IPS-18c (cell line): Measurements from ENCODE around the gene FRS2.

ENCODE experiments used
- H3K4me3 ChIP-seq: 2 replicates; pipeline ENCODE4 v1.7.0; 2013; ENCODE audit warnings: low read depth, mild to moderate bottlenecking, low read length, moderate library complexity; ENCODE audit not compliant: insufficient read depth
- H3K9me3 ChIP-seq: one replicate; pipeline ENCODE4 v1.6.1; 2013; ENCODE audit warnings: mild to moderate bottlenecking, low read length, moderate library complexity; ENCODE audit not compliant: control insufficient read depth, insufficient read depth

Gene FRS2

GRCh38 chr12:69545081-69545480 lies 74.9 kb downstream of the FRS2 start:
- H3K9me3 ChIP-seq, result no peaks in the 10 kb centered on the region
- no peak overlapping the region for H3K4me3 ChIP-seq

GRCh38 chr12:69546693-69547438 lies 76.7 kb downstream of the FRS2 start:
- no peak overlapping the region for H3K4me3 ChIP-seq
- no peaks in the 10 kb centered on the region for H3K9me3 ChIP-seq

GRCh38 chr12:69548687-69549086 lies 78.5 kb downstream of the FRS2 start:
- H3K4me3 ChIP-seq, result no peak overlapping the region
- no peaks in the 10 kb centered on the region for H3K9me3 ChIP-seq

GRCh38 chr12:69550569-69551350 lies 80.6 kb downstream of the FRS2 start:
- Histone ChIP-seq H3K4me3 (no peak overlapping the region), H3K9me3 (no peaks in the 10 kb centered on the region)

- H3K9me3 ChIP-seq, result no peaks in the 10 kb centered on the region
- H3K4me3 ChIP-seq, result no peak overlapping the region
Observed at GRCh38 chr12:69553628-69554248, 83.5 kb downstream of the FRS2 start.

- H3K4me3 ChIP-seq, result no peak overlapping the region
- H3K9me3 ChIP-seq, result no peaks in the 10 kb centered on the region
Observed at GRCh38 chr12:69555461-69555860, 85.3 kb downstream of the FRS2 start.

GRCh38 chr12:69556383-69556782 lies 86.2 kb downstream of the FRS2 start:
- no peak overlapping the region for H3K4me3 ChIP-seq
- H3K9me3 ChIP-seq, result no peaks in the 10 kb centered on the region

- H3K9me3 ChIP-seq, result no peaks in the 10 kb centered on the region
- no peak overlapping the region for H3K4me3 ChIP-seq
Observed at GRCh38 chr12:69563166-69563762, 93.1 kb downstream of the FRS2 start.

GRCh38 chr12:69566603-69567002 lies 96.4 kb downstream of the FRS2 start:
- no peak overlapping the region for H3K4me3 ChIP-seq

GRCh38 chr12:69569236-69569635 lies 99.0 kb downstream of the FRS2 start:
- H3K4me3 ChIP-seq, result no peak overlapping the region
- no peaks in the 10 kb centered on the region for H3K9me3 ChIP-seq

More at GRCh38 chr12:69566603-69567002, 96.4 kb downstream of the FRS2 start:
- no peaks in the 10 kb centered on the region for H3K9me3 ChIP-seq

GRCh38 chr12:69570000-69570516 lies 99.9 kb downstream of the FRS2 start:
- Histone ChIP-seq H3K4me3 (no peak overlapping the region), H3K9me3 (no peaks in the 10 kb centered on the region)

- no peak overlapping the region for H3K4me3 ChIP-seq
- H3K9me3 ChIP-seq, result no peaks in the 10 kb centered on the region
Observed at GRCh38 chr12:69570545-69571399, 100.6 kb downstream of the FRS2 start.

- no peaks in the 10 kb centered on the region for H3K9me3 ChIP-seq
- no peak overlapping the region for H3K4me3 ChIP-seq
Observed at GRCh38 chr12:69575346-69575745, 105.2 kb downstream of the FRS2 start.

- H3K9me3 ChIP-seq, result no peaks in the 10 kb centered on the region
- no peak overlapping the region for H3K4me3 ChIP-seq
Observed at GRCh38 chr12:69578283-69578682, 108.1 kb downstream of the FRS2 start.

GRCh38 chr12:69579029-69579428 lies 108.8 kb downstream of the FRS2 start:
- no peak overlapping the region for H3K4me3 ChIP-seq
- H3K9me3 ChIP-seq, result no peaks in the 10 kb centered on the region

- Histone ChIP-seq H3K9me3 (no peaks in the 10 kb centered on the region), H3K4me3 (no peak overlapping the region)
Observed at GRCh38 chr12:69580074-69580473, 109.9 kb downstream of the FRS2 start.

GRCh38 chr12:69583203-69583602 lies 113.0 kb downstream of the FRS2 start:
- Histone ChIP-seq H3K4me3 (no peak overlapping the region), H3K9me3 (no peaks in the 10 kb centered on the region)
